Esophagus squamous epithelium (tissue), 5 donors: ENCODE results near the gene OR10AD1. TPM values are rescaled to one million over a fixed set of nuclear protein-coding genes. Genes with fewer than 3 reads are reported as not detected.
"Not testable (repeated sequence)": the region's sequence is repeated elsewhere in the genome, so short reads cannot be mapped to it uniquely, and the experiment has no call there.

Experiments used
- DNase-seq: peaks from one replicate; lab custom pipeline; 2025; lab: John Stamatoyannopoulos, UW
- H3K27ac ChIP-seq, 4 donors: fragments of 200-600 bp; sonication (generic); one replicate each; pipeline ENCODE4 v1.5.1; 2016 to 2019; ENCODE audit warnings: mild to moderate bottlenecking in 1 of 4
- H3K27me3 ChIP-seq, 4 donors: fragments of 200-600 bp; sonication (generic); 1 replicate in 3 of 4; 2 replicates in 1 of 4; pipeline versions ENCODE4 v1.5.1 to v1.6.0; 2017 to 2021; ENCODE audit warnings: antibody characterized with exemption in 1 of 4
- H3K36me3 ChIP-seq, 3 donors: fragments of 200-600 bp; sonication (generic); one replicate each; pipeline ENCODE4 v1.5.1; 2016 to 2019
- H3K4me1 ChIP-seq, 3 donors: fragments of 200-600 bp; sonication (generic); one replicate each; pipeline ENCODE4 v1.5.1; 2017 to 2019
- H3K4me3 ChIP-seq, 4 donors: fragments of 200-600 bp; sonication (generic); 1 replicate in 3 of 4; 2 replicates in 1 of 4; pipeline ENCODE4 v1.5.1; 2016 to 2019; ENCODE audit warnings: mild to moderate bottlenecking in 2 of 4, moderate library complexity in 1 of 4
- H3K9me3 ChIP-seq, 3 donors: fragments of 200-600 bp; sonication (generic); one replicate each; pipeline ENCODE4 v1.5.1; 2016 to 2019
- POLR2A ChIP-seq, 4 donors: fragments of 450-650 bp; IDR thresholded peaks; one replicate each; pipeline ENCODE4 v1.6.1; 2017; ENCODE audit warnings: antibody characterized with exemption in 4 of 4, mild to moderate bottlenecking in 4 of 4, moderate library complexity in 3 of 4
- WGBS, 2 donors: methylation state at CpG; one replicate each; pipeline ENCODE4 v1.1.5; 2018; 5-methylcytosine and 5-hydroxymethylcytosine counted together
- intact Hi-C: fragments of 100-400 bp; cut with DNase I; formaldehyde crosslinking; loops from one replicate; pipeline ENCODE4 v1.15.0; 2022
- total RNA-seq, 4 donors: library from RNA; depleted of rRNA; stranded (reverse); fragments of >200 nt; gene quantifications; one replicate each; pipeline ENCODE4 v1.1.0, GENCODE V29; 2016
- TF ChIP-seq, protein P1 (sequence below), 6 experiments: fragments of 450-650 bp in 4 of 6; fragments of 200-600 bp in 2 of 6; sonication (generic) in 2 of 6; IDR thresholded peaks; one replicate each; pipeline ENCODE4 v1.5.1; 2016 to 2019; ENCODE audit warnings: antibody characterized with exemption in 6 of 6, mild to moderate bottlenecking in 4 of 6, moderate library complexity in 4 of 6
- donor health status: DM: yes; HTN: yes; CAD: no.

OR10AD1 gene
- total RNA-seq, 4 donors from 2014 or later: not detected

DNA sequence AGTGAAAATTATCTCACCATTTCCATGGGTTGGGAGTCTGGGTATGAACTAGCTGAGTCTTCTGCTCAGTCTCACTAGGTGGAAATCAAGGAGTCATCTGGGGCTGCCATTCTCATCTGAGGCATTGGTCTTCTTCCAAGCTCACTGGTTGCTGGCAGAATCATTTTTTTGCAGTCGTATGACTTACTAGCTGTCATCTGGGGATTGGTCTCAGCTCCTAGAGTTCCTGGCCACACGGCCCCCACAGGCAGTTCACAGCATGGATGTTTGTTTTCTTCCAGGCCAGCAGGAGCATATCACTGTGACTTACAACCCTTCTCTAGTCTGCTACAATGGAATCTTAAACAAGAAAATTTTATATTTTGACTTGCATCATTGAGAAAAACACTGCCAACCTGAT lies 18.6 kb upstream of the OR10AD1 start:
- H3K27ac ChIP-seq: no peak overlapping the region
- no peaks in the 10 kb centered on the region for H3K36me3 ChIP-seq
- intact Hi-C loops: no loop called here
- H3K4me1 ChIP-seq: no peaks in the 10 kb centered on the region
- TF ChIP-seq, protein P1, sequence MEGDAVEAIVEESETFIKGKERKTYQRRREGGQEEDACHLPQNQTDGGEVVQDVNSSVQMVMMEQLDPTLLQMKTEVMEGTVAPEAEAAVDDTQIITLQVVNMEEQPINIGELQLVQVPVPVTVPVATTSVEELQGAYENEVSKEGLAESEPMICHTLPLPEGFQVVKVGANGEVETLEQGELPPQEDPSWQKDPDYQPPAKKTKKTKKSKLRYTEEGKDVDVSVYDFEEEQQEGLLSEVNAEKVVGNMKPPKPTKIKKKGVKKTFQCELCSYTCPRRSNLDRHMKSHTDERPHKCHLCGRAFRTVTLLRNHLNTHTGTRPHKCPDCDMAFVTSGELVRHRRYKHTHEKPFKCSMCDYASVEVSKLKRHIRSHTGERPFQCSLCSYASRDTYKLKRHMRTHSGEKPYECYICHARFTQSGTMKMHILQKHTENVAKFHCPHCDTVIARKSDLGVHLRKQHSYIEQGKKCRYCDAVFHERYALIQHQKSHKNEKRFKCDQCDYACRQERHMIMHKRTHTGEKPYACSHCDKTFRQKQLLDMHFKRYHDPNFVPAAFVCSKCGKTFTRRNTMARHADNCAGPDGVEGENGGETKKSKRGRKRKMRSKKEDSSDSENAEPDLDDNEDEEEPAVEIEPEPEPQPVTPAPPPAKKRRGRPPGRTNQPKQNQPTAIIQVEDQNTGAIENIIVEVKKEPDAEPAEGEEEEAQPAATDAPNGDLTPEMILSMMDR (IDR thresholded peaks at IDR 0.05): no peak
- no peak for TF ChIP-seq POLR2A (IDR thresholded peaks at IDR 0.05)
- WGBS, 2 donors: 13 to 21% methylated on average over 2 of the region's 2 CpGs
- H3K4me3 ChIP-seq: no peak overlapping the region
- no peak for DNase-seq
- H3K9me3 ChIP-seq: no peaks in the 10 kb centered on the region
- peaks cover 0 to 32% (median 0%) of the 10 kb centered on the region in 4 donors for H3K27me3 ChIP-seq

DNA sequence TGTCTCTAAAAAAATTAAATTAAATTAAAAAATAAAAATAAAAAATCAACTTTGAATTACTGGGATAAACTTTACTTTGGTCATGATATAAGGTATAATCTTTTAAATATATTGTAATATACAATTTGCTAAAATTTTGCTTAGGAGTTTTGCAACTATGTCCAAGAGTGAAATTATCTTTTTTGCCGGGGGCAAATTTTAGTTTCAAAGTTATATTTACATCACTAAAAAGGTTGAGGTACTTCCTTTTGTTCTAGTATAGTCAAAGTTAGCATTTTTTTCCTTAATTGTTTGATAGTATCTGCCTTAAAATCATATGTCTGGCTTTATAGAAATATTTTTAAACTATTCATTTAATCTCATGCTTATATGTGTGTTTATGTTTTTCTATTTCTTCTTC lies 17.6 kb upstream of the OR10AD1 start:
- 81 to 89% methylated on average over 1 of the region's 1 CpG for WGBS, 2 donors

DNA sequence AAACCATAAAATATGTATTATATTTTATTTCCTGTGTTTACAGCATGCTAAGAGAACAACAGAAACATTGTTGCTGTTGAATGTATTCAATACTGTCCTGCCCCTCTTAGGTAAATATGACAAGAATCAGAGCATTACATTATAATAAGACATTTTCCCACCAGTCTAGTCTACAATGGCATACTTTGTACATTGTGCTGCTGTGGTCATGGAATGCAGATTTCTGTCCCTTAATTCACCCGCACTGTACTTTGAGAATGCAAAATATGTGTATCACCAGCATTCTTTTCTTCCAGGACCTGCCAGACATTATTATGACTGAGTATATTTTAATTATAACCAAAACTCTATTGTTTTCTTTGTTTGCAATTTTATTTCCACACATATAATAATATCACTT lies 16.5 kb upstream of the OR10AD1 start:
- H3K27ac ChIP-seq: no peak overlapping the region
- no peak overlapping the region for H3K4me3 ChIP-seq
- TF ChIP-seq, protein P1 (IDR thresholded peaks at IDR 0.05): no peak
- no peak for TF ChIP-seq POLR2A (IDR thresholded peaks at IDR 0.05)
- H3K9me3 ChIP-seq: no peaks in the 10 kb centered on the region
- 83 to 97% methylated on average over 1 of the region's 1 CpG for WGBS, 2 donors
- H3K4me1 ChIP-seq: no peaks in the 10 kb centered on the region
- intact Hi-C loops: no loop called here
- DNase-seq: no peak
- H3K27me3 ChIP-seq: peaks cover 0 to 36% (median 0%) of the 10 kb centered on the region in 4 donors
- H3K36me3 ChIP-seq: no peaks in the 10 kb centered on the region

More for the DNA sequence above, 17.6 kb upstream of the OR10AD1 start:
- no peak for DNase-seq
- H3K4me1 ChIP-seq: no peaks in the 10 kb centered on the region
- no peak overlapping the region for H3K27ac ChIP-seq
- H3K4me3 ChIP-seq: no peak overlapping the region
- no peaks in the 10 kb centered on the region for H3K9me3 ChIP-seq
- peaks cover 0 to 41% (median 0%) of the 10 kb centered on the region in 4 donors for H3K27me3 ChIP-seq
- intact Hi-C loops: no loop called here
- H3K36me3 ChIP-seq: no peaks in the 10 kb centered on the region
- TF ChIP-seq, protein P1 (IDR thresholded peaks at IDR 0.05): no peak
- TF ChIP-seq POLR2A (IDR thresholded peaks at IDR 0.05): no peak

DNA sequence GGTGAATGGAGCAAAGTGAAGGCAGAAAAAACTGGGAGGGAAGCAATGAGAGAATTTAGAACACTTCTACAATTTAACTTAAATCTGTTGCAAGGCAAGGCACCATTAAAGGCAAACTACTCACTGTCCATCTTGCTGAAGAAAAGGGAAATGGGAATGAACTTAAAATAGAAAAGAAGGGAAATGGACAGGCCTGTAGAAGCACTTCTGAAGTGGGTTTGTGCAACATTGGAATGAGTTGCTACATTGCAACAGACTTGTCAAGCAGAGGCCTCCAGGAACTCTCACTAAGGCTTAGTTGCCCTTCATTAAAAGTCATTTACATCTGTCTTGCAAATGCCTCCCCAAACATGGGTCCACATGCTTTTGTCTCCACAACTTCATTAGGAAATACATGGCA lies 13.7 kb upstream of the OR10AD1 start:
- Histone ChIP-seq H3K27me3 (peaks cover 0 to 20% (median 0%) of the 10 kb centered on the region in 4 donors), H3K4me1 (no peaks in the 10 kb centered on the region), H3K36me3 (no peaks in the 10 kb centered on the region), H3K27ac (no peak overlapping the region), H3K9me3 (no peaks in the 10 kb centered on the region), H3K4me3 (no peak overlapping the region)
- TF ChIP-seq POLR2A (IDR thresholded peaks at IDR 0.05): no peak
- TF ChIP-seq, protein P1 (IDR thresholded peaks at IDR 0.05): no peak
- intact Hi-C loops: no loop called here
- DNase-seq: no peak

DNA sequence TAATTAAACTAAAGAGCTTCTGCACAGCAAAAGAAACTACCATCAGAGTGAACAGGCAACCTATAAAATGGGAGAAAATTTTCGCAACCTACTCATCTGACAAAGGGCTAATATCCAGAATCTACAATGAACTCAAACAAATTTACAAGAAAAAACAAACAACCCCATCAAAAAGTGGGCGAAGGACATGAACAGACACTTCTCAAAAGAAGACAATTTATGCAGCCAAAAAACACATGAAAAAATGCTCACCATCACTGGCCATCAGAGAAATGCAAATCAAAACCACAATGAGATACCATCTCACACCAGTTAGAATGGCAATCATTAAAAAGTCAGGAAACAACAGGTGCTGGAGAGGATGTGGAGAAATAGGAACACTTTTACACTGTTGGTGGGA lies 6.4 kb upstream of the OR10AD1 start:
- H3K4me3 ChIP-seq, intact Hi-C loops, DNase-seq, H3K36me3 ChIP-seq, H3K27ac ChIP-seq, H3K27me3 ChIP-seq, H3K4me1 ChIP-seq: not testable (repeated sequence)
- H3K9me3 ChIP-seq: peaks cover 0 to 49% (median 26%) of the 10 kb centered on the region in 3 donors
- 100% methylated on average over 1 of the region's 2 CpGs for WGBS, 2 donors

DNA sequence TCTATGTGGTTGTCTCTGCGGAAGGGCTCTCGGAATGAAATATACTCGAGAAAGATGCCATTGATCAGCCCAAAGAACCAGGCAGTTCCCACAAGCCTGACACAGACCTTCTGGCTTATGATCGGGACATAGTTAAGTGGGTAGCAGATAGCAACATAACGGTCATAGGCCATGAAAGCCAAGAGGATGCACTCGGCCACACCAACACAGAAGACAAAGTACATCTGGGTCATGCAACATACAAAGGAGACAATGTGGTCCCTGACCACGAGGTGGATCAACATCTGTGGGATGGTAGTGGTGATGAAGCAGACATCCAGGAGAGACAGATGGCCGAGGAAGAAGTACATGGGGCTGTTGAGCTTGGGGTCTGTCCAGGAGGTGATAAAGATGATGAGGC lies 326 bp downstream of the OR10AD1 start:
- H3K36me3 ChIP-seq: peaks cover 0 to 6% (median 0%) of the 10 kb centered on the region in 3 donors
- no peak for DNase-seq
- no peak for TF ChIP-seq POLR2A (IDR thresholded peaks at IDR 0.05)
- TF ChIP-seq, protein P1 (IDR thresholded peaks at IDR 0.05): no peak
- peaks cover 0 to 40% (median 15%) of the 10 kb centered on the region in 3 donors for H3K9me3 ChIP-seq
- peaks cover 0 to 26% (median 3%) of the 10 kb centered on the region in 3 donors for H3K4me1 ChIP-seq
- H3K4me3 ChIP-seq: no peak overlapping the region
- H3K27ac ChIP-seq: no peak overlapping the region
- no peaks in the 10 kb centered on the region for H3K27me3 ChIP-seq
- WGBS, 2 donors: 91 to 96% methylated on average over 8 of the region's 8 CpGs
- intact Hi-C loops: no loop called here
